Astrocyte of the spinal cord (primary cell): ENCODE data around the gene MAGI1.

Experiments
- DNase-seq: peaks from one replicate; pipeline ENCODE4 v3.0.0; 2011; ENCODE audit warnings: low read depth, low spot score
- H3K4me3 ChIP-seq: 2 replicates; pipeline ENCODE4 v1.5.1; 2011; ENCODE audit warnings: low read depth, mild to moderate bottlenecking, low read length, moderate library complexity
- in situ Hi-C: cut with HindIII; loops from 2 replicates; pipeline ENCODE4 v1.10.0; 2017; ENCODE audit warnings: low sequenced_read_pairs
- TF ChIP-seq, protein P1 (sequence below): IDR thresholded peaks from 2 replicates; pipeline ENCODE4 v1.5.1; 2012; ENCODE audit warnings: low read depth, mild to moderate bottlenecking, low read length, inconsistent platforms

Gene MAGI1

DNA sequence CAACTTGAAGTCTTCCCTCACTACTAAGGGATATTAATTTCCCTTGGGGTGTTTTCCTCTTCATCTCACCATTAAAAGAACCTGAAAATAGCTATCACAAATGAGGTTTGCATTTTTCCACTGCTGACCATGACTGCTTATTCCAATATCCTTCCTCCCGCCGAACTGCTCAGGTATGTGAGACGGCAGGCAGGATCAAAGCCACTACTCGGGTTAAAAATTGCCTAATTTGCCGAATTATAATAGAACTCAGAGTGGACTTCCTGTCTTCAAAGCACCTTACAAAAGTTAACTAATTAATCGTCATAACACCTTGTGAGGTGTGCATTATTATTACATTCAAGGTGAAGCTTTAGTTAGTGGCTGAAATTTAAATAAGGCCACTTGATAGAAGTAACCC, 695.7 kb downstream of the MAGI1 start:
- DNase-seq, result no peak
- TF ChIP-seq, protein P1, sequence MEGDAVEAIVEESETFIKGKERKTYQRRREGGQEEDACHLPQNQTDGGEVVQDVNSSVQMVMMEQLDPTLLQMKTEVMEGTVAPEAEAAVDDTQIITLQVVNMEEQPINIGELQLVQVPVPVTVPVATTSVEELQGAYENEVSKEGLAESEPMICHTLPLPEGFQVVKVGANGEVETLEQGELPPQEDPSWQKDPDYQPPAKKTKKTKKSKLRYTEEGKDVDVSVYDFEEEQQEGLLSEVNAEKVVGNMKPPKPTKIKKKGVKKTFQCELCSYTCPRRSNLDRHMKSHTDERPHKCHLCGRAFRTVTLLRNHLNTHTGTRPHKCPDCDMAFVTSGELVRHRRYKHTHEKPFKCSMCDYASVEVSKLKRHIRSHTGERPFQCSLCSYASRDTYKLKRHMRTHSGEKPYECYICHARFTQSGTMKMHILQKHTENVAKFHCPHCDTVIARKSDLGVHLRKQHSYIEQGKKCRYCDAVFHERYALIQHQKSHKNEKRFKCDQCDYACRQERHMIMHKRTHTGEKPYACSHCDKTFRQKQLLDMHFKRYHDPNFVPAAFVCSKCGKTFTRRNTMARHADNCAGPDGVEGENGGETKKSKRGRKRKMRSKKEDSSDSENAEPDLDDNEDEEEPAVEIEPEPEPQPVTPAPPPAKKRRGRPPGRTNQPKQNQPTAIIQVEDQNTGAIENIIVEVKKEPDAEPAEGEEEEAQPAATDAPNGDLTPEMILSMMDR, result no peak
- no peak overlapping the region for H3K4me3 ChIP-seq
- in situ Hi-C loops, result no loop called here

GRCh38 chr3:65342084-65342683, 696.5 kb downstream of the MAGI1 start:
- no peak overlapping the region for H3K4me3 ChIP-seq
- TF ChIP-seq, protein P1, result peak; percentile 72
- in situ Hi-C loops, result no loop called here
- DNase-seq, result peak; percentile 36

DNA sequence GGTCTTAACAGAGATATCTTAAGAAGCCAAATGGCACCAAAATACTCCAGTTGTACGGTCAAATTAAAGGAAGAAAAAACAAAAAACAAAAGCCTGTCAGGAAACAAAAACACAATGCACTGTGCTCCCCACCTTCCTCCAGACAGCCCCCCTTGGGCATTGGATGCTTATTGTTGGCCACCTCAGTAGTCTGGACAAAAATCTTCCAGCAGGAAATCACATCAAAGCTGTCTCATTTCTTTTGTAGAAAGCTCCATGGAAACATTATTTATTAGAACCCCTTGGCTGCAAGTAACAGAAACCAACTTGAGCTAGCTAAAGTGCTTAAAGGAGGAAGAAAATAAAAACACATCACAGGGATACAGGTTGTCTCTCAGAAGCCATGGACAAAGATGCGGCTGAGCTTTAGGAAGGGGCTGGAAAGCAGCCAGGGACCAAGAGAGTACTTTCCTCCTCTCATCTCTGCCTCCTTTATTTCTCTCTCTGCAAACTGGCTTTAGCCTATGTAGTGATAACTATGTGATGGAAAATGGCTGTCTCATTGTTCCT, 699.5 kb downstream of the MAGI1 start:
- DNase-seq, result no peak
- TF ChIP-seq, protein P1, result no peak
- in situ Hi-C loops, result no loop called here
- H3K4me3 ChIP-seq, result no peak overlapping the region

DNA sequence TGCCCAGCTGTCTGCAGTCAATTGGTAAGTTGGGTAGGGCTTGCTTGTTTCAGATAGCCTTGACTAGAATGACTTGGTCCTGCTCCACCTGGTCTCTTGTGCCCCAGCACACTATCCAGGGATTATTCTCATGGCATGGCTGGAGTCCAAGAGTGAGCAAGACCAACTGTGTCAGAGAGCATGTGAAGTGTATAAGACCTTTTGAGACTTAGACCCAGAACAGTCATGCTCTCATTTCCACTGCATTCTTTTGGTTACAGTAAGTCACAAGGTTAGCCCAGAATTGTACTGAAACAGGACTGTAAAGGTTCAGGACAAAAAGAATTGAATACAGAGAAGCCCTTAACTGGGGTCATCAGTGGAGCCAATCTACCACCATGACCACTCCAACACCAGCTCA, 700.1 kb downstream of the MAGI1 start:
- in situ Hi-C loops, result no loop called here
- TF ChIP-seq, protein P1, result no peak
- no peak for DNase-seq
- no peak overlapping the region for H3K4me3 ChIP-seq

- TF ChIP-seq, protein P1, result no peak
- no peak overlapping the region for H3K4me3 ChIP-seq
- in situ Hi-C loops, result no loop called here
- DNase-seq, result no peak
Measured at GRCh38 chr3:65335587-65335986, 703.1 kb downstream of the MAGI1 start.

- DNase-seq, result no peak
- H3K4me3 ChIP-seq, result no peak overlapping the region
- TF ChIP-seq, protein P1, result peak; percentile 29
- in situ Hi-C loops, result no loop called here
Measured at GRCh38 chr3:65334045-65334665, 704.6 kb downstream of the MAGI1 start.
